Sciatic nerve (tissue), 2 donors: Measurements from ENCODE around the gene ADGRD1. TPM values are rescaled to one million over a fixed set of nuclear protein-coding genes. Genes with fewer than 3 reads are reported as not detected.

ENCODE experiments used
- ATAC-seq: fragments of 200-7000 bp; cut with Tn5 transposase; one replicate; pipeline ENCODE4 v1.9.1; 2020; ENCODE audit warnings: mild to moderate bottlenecking, moderate library complexity
- DNase-seq: peaks from one replicate; pipeline ENCODE4 v3.0.0-alpha.2; 2020; ENCODE audit warnings: low spot score
- intact Hi-C: fragments of 100-400 bp; cut with DNase I; formaldehyde crosslinking; loops from one replicate; pipeline ENCODE4 v1.14.2; 2022
- total RNA-seq: library from RNA; stranded (reverse); fragmentation: NEBNext Ultra II Directional; extraction: Animal tissue kit (Norgen Biotek cat#: 25700); gene quantifications from one replicate; pipeline ENCODE4 v1.2.1, GENCODE V29; 2021
- donor health status: DM: no; HTN: no; CAD: no.
- donor health status: DM: no; HTN: no; CAD: no.

ADGRD1 gene
- total RNA-seq, 1 donor from 2014 or later, result 224 TPM

- no peak for DNase-seq
- intact Hi-C loops, result no loop called here
- no peak for ATAC-seq
Measured at GRCh38 chr12:131045705-131046460, 92.2 kb downstream of the ADGRD1 start.

- DNase-seq, result no peak
- intact Hi-C loops, result no loop called here
- peak; percentile 68 for ATAC-seq
Measured at GRCh38 chr12:131046813-131047788, 93.4 kb downstream of the ADGRD1 start.

GRCh38 chr12:131047789-131048610 is 94.3 kb downstream of the ADGRD1 start:
- peak; percentile 79 for ATAC-seq
- intact Hi-C loops, result no loop called here
- peak; percentile 87 for DNase-seq

- intact Hi-C loops, result no loop called here
- no peak for DNase-seq
- peak; percentile 57 for ATAC-seq
Measured at GRCh38 chr12:131048611-131048990, 94.9 kb downstream of the ADGRD1 start.

GRCh38 chr12:131049002-131049401 is 95.3 kb downstream of the ADGRD1 start:
- intact Hi-C loops, result no loop called here
- ATAC-seq (no peak), DNase-seq (no peak)

GRCh38 chr12:131049549-131050339 is 96.0 kb downstream of the ADGRD1 start:
- ATAC-seq (peak; percentile 13), DNase-seq (peak; percentile 55)
- intact Hi-C loops, result no loop called here

- intact Hi-C loops, result no loop called here
- ATAC-seq (no peak), DNase-seq (no peak)
Measured at GRCh38 chr12:131050463-131051154, 96.9 kb downstream of the ADGRD1 start.

GRCh38 chr12:131051155-131051473 is 97.4 kb downstream of the ADGRD1 start:
- intact Hi-C loops, result no loop called here
- DNase-seq, result no peak
- ATAC-seq, result no peak

- intact Hi-C loops, result no loop called here
- DNase-seq (no peak), ATAC-seq (no peak)
Measured at GRCh38 chr12:131052063-131052781, 98.5 kb downstream of the ADGRD1 start.

GRCh38 chr12:131052929-131053328 is 99.2 kb downstream of the ADGRD1 start:
- intact Hi-C loops, result no loop called here
- no peak for DNase-seq
- ATAC-seq, result no peak

GRCh38 chr12:131053567-131053966 is 99.9 kb downstream of the ADGRD1 start:
- intact Hi-C loops, result no loop called here
- DNase-seq (no peak), ATAC-seq (no peak)

GRCh38 chr12:131054345-131055092 is 100.8 kb downstream of the ADGRD1 start:
- ATAC-seq (no peak), DNase-seq (peak; percentile 37)
- intact Hi-C loops, result no loop called here

- intact Hi-C loops, result no loop called here
- ATAC-seq (no peak), DNase-seq (no peak)
Measured at GRCh38 chr12:131055093-131055465, 101.4 kb downstream of the ADGRD1 start.

- DNase-seq (no peak), ATAC-seq (no peak)
- intact Hi-C loops, result no loop called here
Measured at GRCh38 chr12:131055596-131056233, 102.0 kb downstream of the ADGRD1 start.

GRCh38 chr12:131056626-131057025 is 102.9 kb downstream of the ADGRD1 start:
- DNase-seq (peak; percentile 47), ATAC-seq (peak; percentile 9)
- intact Hi-C loops, result no loop called here

- intact Hi-C loops, result no loop called here
- DNase-seq (peak; percentile 58), ATAC-seq (peak; percentile 40)
Measured at GRCh38 chr12:131057211-131057721, 103.6 kb downstream of the ADGRD1 start.
